NK-92 treated with Interleukin-12 subunit alpha and Interleukin-12 subunit beta, amount 100 ng/mL, for 24 hours (cell line): Measurements from ENCODE around the gene OR6C70.
"Not testable (repeated sequence)": the region's sequence is repeated elsewhere in the genome, so short reads cannot be mapped to it uniquely, and the experiment has no call there.

Source experiments
- DNase-seq: peaks from one replicate; lab custom pipeline; 2025; lab: John Stamatoyannopoulos, UW

OR6C70 gene

DNA sequence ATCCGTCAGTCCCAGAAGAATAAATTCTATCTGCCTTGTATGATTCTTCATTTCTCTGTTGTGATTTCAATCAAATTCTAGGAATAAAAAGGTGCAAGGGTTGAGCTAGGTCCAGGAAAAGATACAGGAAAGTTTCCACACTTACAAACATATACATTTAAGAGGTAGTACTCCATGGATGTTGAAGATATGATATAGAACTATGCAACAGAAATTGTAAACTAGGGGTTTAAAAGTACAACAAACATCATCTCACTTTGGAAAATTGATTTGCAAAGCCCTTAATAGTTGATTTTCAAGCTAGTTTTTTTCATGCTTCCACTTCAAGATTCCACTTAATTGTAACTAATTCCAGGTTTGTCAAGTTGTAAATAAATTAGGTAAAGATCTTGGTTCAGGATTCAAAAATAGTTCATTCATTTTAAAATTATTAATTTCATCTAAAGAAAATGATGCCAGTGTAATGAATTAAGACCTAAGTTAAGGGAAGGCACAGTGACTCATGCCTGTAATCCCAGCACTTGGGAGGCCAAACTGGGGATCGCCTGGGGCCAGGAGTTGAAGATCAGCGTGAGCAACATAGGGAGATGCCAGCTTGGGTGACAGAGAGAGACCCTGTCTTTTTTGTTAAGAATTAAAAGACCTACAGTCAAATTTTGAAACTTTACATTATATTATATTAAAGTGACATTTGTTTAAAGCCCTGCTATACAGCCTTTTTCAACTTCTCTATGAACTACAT is at the start of gene OR6C70:
Gene OR6C70 (minus strand): TSS at position 51 of the 742 bp plus-strand sequence. CDS start 0 bp downstream, at position 51.
- no peak for DNase-seq

GRCh38 chr12:55516391-55516790 is 46.5 kb upstream of the OR6C70 start:
- DNase-seq = no peak

- no peak for DNase-seq
Observed at GRCh38 chr12:55515696-55516095, 45.8 kb upstream of the OR6C70 start.

GRCh38 chr12:55501601-55502000 is 31.7 kb upstream of the OR6C70 start:
- no peak for DNase-seq

DNA sequence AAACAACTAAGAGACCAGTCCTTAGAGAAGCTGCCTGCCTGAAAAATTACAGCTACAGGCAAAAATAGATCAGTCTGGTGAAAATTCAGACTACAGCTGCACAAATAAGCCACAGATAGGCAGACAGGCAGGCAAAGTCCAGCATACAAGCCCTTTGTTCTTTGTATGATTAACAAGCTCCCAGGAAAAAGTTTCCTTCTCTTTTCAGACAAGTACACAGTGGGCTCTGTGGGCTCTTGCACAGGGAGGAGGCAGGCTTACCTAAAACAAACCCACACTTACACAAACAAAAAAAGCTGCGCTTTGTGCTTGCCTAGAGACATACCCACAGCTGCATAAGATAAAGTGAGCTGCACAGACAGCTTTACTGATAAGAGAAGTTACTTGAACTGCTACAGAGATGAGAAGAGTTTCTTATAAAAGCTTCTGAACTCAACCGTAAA is 29.9 kb upstream of the OR6C70 start:
- no peak for DNase-seq

GRCh38 chr12:55499231-55499630 is 29.3 kb upstream of the OR6C70 start:
- no peak for DNase-seq

DNA sequence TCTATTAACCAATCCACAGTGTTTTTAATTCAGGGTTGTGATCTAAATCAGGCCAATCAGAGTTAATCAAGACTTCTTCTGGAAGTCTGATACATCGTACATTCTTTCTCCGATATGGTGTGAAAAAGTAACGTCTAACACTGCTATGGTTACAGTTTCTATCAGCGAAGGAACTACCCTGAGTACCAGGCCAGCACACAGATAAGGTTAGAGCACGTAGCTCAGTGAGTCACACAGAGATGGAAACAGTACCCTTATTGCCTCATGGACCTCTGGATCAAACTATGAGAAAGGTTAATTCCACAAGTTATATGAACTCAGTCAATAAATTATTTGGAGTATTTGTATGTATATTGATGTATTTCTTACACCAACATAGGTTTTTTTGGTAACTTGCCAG is 25.6 kb upstream of the OR6C70 start:
- DNase-seq = no peak

GRCh38 chr12:55492078-55492477 is 22.1 kb upstream of the OR6C70 start, which contains the start of gene OR6C68:
Gene OR6C68 (plus strand): TSS chr12:55492378. CDS start chr12:55492378, 0 bp downstream.
- no peak for DNase-seq

DNA sequence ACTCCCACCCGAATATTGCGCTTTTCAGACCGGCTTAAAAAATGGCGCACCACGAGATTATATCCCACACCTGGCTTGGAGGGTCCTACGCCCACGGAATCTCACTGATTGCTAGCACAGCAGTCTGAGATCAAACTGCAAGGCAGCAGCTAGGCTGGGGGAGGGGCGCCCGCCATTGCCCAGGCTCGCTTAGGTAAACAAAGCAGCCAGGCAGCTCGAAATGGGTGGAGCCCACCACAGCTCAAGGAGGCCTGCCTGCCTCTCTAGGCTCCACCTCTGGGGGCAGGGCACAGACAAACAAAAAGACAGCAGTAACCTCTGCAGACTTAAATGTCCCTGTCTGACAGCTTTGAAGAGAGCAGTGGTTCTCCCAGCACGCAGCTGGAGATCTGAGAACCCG is 14.3 kb upstream of the OR6C70 start:
- DNase-seq = not testable (repeated sequence)

DNA sequence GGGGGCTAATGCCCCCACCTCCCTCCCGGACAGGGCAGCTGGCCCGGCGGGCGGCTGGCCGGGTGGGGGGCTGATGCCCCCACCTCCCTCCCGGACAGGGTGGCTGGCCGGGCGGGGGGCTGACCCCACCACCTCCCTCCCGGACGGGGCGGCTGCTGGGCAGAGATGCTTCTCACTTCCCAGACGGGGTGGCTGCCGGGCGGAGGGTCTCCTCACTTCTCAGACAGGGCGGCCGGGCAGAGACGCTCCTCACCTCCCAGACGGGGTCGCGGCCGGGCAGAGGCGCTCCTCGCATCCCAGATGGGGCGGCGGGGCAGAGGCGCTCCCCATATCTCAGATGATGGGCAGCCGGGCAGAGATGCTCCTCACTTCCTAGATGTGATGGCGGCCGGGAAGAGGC is 9.2 kb upstream of the OR6C70 start:
- DNase-seq = not testable (repeated sequence)

DNA sequence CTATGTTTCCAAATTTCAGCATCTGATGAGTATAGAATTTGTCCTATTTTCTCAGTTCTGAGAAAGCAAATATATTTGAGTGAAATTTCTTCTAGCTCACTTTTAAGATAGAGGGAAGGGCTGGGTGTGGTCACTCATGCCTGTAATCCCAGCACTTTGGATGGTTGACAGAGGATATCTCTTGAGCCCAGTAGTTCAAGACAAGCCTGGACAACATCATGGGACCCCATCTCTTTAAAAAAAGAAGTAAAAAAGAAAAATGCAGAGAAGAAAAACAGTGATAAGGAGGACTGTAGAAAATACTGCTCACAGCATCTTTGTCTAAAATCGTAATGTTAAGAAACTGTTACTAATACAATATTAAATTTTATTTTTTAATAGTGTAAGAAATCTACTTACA is 2.3 kb upstream of the OR6C70 start:
- no peak for DNase-seq

- DNase-seq = no peak
Observed at GRCh38 chr12:55469291-55469690, 647 bp downstream of the OR6C70 start.

- no peak for DNase-seq
Observed at GRCh38 chr12:55467836-55468235, 2.1 kb downstream of the OR6C70 start.

GRCh38 chr12:55464926-55465325 is 5.0 kb downstream of the OR6C70 start:
- not testable (repeated sequence) for DNase-seq

DNA sequence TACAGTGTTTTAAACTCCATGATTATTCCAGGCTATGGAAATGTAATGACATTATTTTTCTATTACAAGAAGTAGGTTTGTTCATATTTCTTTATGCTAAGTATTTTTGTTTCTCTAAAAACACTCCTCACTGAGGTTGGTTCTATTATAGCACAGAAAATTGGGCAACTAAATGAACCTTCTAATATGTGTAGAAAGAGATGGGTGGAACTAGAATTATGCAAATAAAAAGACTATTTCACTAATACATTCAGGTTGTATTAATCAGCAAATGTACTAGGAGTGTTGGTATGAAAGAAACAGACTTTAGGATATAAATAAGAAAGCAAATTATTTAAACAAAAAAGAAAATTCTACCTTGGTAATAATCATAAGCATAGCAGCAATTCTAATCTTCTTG is 21.1 kb downstream of the OR6C70 start:
- DNase-seq = no peak

DNA sequence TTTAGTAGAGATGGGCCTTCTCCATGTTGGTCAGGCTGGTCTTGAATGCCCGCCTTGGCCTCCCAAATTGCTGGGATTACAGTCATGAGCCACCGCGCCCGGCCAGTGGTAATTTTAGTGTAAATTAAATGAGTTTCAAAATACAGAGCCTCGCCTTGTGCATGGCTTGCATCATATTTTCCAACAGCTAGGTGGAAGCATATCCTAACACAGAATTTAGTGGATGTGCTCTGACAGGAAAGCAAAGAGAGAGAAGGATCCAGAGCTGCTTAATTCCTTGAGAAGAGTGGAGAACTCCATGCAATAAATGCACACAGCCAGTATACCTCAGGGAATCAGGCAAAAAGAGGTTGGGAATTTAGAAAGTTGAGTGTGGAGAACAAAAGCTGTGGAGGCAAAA is 23.6 kb downstream of the OR6C70 start:
- DNase-seq = no peak

GRCh38 chr12:55445357-55445756 is 24.6 kb downstream of the OR6C70 start:
- DNase-seq = no peak

DNA sequence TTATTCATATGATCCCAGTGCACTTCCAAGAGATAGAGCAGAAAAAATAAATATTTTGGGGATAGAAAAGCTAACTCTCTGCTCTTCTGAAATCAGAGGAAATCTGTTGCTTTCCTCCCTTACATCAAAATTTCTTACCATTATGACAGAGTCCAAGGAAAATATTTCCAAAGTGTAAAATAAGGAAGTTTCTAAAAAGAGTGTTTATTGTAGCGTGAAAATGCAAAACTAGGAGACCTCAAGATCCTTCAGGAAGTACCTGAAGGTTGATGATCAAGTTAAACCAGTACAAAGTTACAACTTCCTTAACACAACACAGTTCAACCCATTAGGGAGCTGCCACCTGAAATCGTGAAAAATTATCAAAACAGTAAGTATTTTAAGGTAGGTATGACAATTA is 26.2 kb downstream of the OR6C70 start, which contains the start of gene OR6C2:
Gene OR6C2 (plus strand): TSS at position 301 of the 400 bp plus-strand sequence. CDS start 8,138 bp downstream, outside the sequence.
- DNase-seq = no peak

DNA sequence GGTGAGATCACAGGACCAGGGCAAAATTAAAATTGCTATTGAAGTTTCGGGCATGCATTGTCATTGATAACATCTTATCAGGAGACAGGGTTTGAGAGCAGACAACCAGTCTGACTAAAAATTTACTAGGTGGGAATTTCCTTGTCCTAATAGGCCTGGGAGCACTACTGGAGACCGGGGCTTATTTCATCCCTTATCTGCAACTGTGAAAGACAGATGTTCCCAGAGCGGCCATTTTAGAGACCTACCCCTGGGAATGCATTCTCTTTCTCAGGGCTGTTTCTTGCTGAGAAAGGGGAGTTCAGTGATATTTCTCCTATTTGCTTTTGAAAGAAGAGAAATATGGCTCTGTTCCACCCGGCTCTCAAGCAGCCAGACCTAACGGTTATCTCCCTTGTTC is 28.7 kb downstream of the OR6C70 start:
- not testable (repeated sequence) for DNase-seq

DNA sequence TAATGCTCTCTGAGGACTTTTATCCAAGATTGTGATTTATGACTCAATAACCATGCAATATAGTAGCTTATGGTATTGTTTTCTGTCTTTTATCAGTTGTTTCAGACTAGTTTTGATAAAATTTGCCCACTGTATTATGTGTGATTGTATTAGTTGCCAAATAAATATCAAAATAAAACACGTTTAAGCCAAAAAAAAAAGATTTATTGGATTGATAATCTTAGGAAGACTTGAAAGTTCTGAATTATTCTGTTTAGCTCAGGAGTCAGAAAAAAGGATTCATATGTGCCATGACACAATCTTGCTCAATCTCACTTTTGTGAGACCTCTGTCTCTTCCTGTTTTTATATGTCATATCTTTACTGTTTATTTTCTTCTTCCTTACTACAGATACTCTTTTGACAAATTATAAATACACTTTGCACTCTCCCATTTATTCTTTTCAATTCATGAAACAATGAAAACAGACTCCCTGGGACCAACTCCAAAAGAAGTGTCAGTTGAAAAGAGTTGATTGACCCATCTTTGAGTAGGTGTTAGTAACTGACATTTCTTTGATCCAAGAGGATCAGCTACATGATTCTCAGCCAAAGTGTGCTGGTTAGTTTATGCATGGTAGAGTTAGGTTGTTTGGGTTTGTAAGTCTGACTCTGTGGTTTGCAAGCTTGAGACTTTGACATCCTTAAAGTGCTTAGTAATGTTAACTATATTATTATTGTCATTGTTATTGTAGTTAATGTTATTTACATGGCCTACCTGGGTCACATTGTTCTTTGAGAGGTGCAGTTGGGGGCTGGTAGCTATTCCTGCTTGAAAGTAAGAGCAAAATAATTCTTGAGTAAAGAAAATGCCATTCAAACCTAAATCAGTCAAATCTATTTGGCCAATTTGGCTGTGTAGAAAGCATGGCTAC is 41.4 kb downstream of the OR6C70 start:
- DNase-seq = no peak

GRCh38 chr12:55425954-55426353 is 44.0 kb downstream of the OR6C70 start, which contains the start of gene OR6C76:
Gene OR6C76 (plus strand): TSS chr12:55426254. CDS start chr12:55426254, 0 bp downstream.
- DNase-seq = no peak

GRCh38 chr12:55420307-55420962 is 49.5 kb downstream of the OR6C70 start:
- no peak for DNase-seq
